ENCODE measurements around the gene KPNB1. TPM values are rescaled to one million over a fixed set of nuclear protein-coding genes. Genes with fewer than 3 reads are reported as not detected.

KPNB1 gene
- polyA plus RNA-seq, 1 donor from 2014 or later, result 117 TPM

DNA sequence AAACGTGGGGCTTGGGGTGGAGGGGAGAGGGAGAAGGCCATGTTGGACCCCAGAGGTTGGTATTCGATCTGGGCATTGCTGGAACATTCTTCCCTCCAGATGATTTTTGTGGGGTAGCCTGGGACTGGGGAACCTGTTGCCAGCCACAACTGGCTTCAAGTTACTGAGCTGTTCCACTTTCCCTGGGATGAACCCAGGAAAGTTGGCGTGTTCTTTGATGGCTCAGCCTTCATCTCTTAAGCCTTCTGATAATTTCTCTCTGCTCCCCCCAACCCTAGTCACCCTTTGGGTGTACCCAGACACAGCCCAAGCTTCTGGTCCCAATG lies 85.4 kb downstream of the KPNB1 start:
- Histone ChIP-seq H3F3A (ENCODE audit: insufficient read depth, low read length, poor library complexity, severe bottlenecking) (no peaks in the 10 kb centered on the region), H3K79me2 (replicated peaks; ENCODE audit: insufficient read depth, low read length) (no peaks in the 10 kb centered on the region), H4K20me1 (ENCODE audit: insufficient read depth) (no peaks in the 10 kb centered on the region), H3K27ac (ENCODE audit: low read length) (no peak overlapping the region), H3K9me3 (ENCODE audit: low read length) (no peaks in the 10 kb centered on the region), H3K9me2 (ENCODE audit: insufficient read depth, low read length) (no peaks in the 10 kb centered on the region), H3K9ac (ENCODE audit: low read length) (no peak overlapping the region), H2AFZ (ENCODE audit: low read depth, low read length) (no peak overlapping the region), H3K4me3 (ENCODE audit: low read length) (no peak overlapping the region), H3K27me3 (ENCODE audit: insufficient read depth, low read depth, low read length) (peaks cover 64% of the 10 kb centered on the region), H3K4me2 (ENCODE audit: low read length) (no peak overlapping the region), H3K36me3 (ENCODE audit: insufficient read depth, low read length) (no peaks in the 10 kb centered on the region)
- TF ChIP-seq EP300 (conservative IDR thresholded peaks at IDR 0.05; ENCODE audit: poor library complexity, severe bottlenecking) (no peak), POLR2AphosphoS5 (IDR thresholded peaks at IDR 0.05) (no peak), EZH2 (IDR thresholded peaks at IDR 0.05; ENCODE audit: borderline replicate concordance, insufficient read depth, low read length, poor library complexity, severe bottlenecking) (no peak), SMC3 (conservative IDR thresholded peaks at IDR 0.05; ENCODE audit: poor library complexity) (no peak)
- TF ChIP-seq, protein P1, sequence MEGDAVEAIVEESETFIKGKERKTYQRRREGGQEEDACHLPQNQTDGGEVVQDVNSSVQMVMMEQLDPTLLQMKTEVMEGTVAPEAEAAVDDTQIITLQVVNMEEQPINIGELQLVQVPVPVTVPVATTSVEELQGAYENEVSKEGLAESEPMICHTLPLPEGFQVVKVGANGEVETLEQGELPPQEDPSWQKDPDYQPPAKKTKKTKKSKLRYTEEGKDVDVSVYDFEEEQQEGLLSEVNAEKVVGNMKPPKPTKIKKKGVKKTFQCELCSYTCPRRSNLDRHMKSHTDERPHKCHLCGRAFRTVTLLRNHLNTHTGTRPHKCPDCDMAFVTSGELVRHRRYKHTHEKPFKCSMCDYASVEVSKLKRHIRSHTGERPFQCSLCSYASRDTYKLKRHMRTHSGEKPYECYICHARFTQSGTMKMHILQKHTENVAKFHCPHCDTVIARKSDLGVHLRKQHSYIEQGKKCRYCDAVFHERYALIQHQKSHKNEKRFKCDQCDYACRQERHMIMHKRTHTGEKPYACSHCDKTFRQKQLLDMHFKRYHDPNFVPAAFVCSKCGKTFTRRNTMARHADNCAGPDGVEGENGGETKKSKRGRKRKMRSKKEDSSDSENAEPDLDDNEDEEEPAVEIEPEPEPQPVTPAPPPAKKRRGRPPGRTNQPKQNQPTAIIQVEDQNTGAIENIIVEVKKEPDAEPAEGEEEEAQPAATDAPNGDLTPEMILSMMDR (IDR thresholded peaks at IDR 0.05; ENCODE audit: poor library complexity, severe bottlenecking), result no peak

Small RNA genes lying within 50 kb of the gene (small RNA-seq; reads per million reads assigned to genes)
- 0 reads per million in 3 experiments for gene AC015674.1

Other genes starting within 250 kb of the KPNB1 start
- gene NPEPPS, start 118.8 kb upstream of the KPNB1 start, polyA plus RNA-seq, result 150 and 170 TPM in 2 replicates
- 25.4 and 30.9 TPM in 2 replicates for gene TBKBP1, start 44.2 kb downstream of the KPNB1 start, polyA plus RNA-seq
- not detected in 2 replicates for gene TBX21, start 83.3 kb downstream of the KPNB1 start, polyA plus RNA-seq
- gene OSBPL7, start 171.9 kb downstream of the KPNB1 start, polyA plus RNA-seq, result 10.0 and 11.4 TPM in 2 replicates
- gene MRPL10, start 181.6 kb downstream of the KPNB1 start, polyA plus RNA-seq, result 33.8 and 34.2 TPM in 2 replicates
- gene LRRC46, start 181.8 kb downstream of the KPNB1 start, polyA plus RNA-seq, result 0.12 and 0.56 TPM in 2 replicates
- gene SCRN2, start 191.4 kb downstream of the KPNB1 start, polyA plus RNA-seq, result 94.0 and 104 TPM in 2 replicates
- 0.42 and 0.44 TPM in 2 replicates for gene SP6, start 201.2 kb downstream of the KPNB1 start, polyA plus RNA-seq
- 0.25 and 0.48 TPM in 2 replicates for gene SP2, start 246.3 kb downstream of the KPNB1 start, polyA plus RNA-seq